ENCODE data around the gene SPTLC3. TPM values are rescaled to one million over a fixed set of nuclear protein-coding genes. Genes with fewer than 3 reads are reported as not detected.

Gene SPTLC3
- total RNA-seq, 2 donors from 2014 or later = 5.3 to 18.4 TPM

DNA sequence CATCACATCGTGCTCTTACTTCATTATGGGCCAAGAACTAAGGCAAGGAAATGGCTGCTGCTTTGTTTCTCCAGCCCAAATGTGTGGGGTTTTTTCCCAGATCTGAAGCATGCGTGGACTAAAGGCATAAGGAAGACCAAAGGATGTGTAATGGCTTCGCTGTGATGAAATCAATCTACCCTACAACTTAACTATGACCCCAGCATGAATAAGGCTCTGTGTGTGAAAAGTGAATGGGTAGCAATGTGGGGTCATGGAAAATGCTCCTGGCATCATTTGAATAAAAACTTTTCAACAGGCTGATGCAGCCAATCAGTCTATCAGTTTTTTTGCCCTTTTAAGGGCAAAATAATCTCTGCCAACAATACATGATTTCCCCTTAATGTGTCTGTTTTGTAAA is 162.0 kb downstream of the SPTLC3 start:
- DNase-seq (no peak), ATAC-seq (no peak)
- Histone ChIP-seq H3K9me3 (no peaks in the 10 kb centered on the region), H3K27ac (no peak overlapping the region), H3K4me1 (no peaks in the 10 kb centered on the region), H3K36me3 (replicated peaks in 1 of 2; ENCODE audit: insufficient read depth in 1 of 2, low read depth in 2 of 2) (no peaks in the 10 kb centered on the region), H3K4me3 (no peak overlapping the region), H3K27me3 (no peaks in the 10 kb centered on the region)
- TF ChIP-seq, protein P1, sequence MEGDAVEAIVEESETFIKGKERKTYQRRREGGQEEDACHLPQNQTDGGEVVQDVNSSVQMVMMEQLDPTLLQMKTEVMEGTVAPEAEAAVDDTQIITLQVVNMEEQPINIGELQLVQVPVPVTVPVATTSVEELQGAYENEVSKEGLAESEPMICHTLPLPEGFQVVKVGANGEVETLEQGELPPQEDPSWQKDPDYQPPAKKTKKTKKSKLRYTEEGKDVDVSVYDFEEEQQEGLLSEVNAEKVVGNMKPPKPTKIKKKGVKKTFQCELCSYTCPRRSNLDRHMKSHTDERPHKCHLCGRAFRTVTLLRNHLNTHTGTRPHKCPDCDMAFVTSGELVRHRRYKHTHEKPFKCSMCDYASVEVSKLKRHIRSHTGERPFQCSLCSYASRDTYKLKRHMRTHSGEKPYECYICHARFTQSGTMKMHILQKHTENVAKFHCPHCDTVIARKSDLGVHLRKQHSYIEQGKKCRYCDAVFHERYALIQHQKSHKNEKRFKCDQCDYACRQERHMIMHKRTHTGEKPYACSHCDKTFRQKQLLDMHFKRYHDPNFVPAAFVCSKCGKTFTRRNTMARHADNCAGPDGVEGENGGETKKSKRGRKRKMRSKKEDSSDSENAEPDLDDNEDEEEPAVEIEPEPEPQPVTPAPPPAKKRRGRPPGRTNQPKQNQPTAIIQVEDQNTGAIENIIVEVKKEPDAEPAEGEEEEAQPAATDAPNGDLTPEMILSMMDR (IDR thresholded peaks at IDR 0.05) = no peak
- TF ChIP-seq POLR2A (IDR thresholded peaks at IDR 0.05) = no peak
- intact Hi-C loops (cut with DNase I) = no loop called here
- 75 to 79% methylated on average over 3 of the region's 3 CpGs for WGBS, 2 donors

DNA sequence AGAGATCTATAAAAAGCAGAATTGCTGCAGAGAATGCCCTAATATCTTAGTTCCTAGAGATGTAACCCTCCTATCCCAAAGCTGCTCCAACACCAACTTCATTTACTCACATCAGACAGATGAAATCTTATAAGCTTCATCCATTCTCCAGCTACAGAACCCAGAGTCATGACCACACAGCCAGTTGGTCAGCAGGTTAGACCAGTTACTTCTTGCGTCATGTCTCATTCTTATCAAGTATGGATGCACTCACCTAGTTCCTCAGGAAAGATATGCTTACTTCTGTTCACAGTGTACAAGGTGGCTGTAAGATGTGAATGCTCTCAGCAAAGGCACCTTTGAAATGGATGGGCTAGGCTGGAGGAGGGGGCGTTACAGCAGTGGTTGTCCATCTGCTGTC is 164.4 kb downstream of the SPTLC3 start:
- no peaks in the 10 kb centered on the region for H3K9me3 ChIP-seq
- ATAC-seq (no peak), DNase-seq (no peak)
- H3K4me3 ChIP-seq = no peak overlapping the region
- no peaks in the 10 kb centered on the region for H3K36me3 ChIP-seq (replicated peaks in 1 of 2; ENCODE audit: insufficient read depth in 1 of 2, low read depth in 2 of 2)
- 36 to 72% methylated on average over 1 to 2 of the region's 2 CpGs for WGBS, 2 donors
- TF ChIP-seq, protein P1 (IDR thresholded peaks at IDR 0.05) = no peak
- no peak for TF ChIP-seq POLR2A (IDR thresholded peaks at IDR 0.05)
- H3K4me1 ChIP-seq = no peaks in the 10 kb centered on the region
- no peak overlapping the region for H3K27ac ChIP-seq
- intact Hi-C loops (cut with DNase I) = no loop called here
- no peaks in the 10 kb centered on the region for H3K27me3 ChIP-seq

DNA sequence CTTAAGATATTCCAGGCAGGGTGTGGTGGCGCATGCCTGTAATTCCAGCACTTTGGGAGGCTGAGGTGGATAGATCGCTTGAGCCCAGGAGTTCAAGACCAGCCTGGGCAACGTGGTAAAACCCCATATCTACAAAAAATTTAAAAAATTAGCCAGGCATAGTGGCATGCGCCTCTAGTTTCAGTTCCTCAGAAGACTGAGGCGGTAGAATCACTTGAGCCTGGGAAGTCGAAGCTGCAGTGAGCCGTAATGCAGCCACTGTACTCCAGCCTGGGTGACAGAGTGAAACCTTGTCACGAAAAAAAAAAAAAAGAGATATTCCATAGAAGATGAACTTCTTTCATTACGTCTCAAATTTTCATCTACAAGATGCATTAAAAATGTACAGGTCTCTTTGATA is 165.6 kb downstream of the SPTLC3 start:
- no peak overlapping the region for H3K27ac ChIP-seq
- intact Hi-C loops (cut with DNase I) = no loop called here

DNA sequence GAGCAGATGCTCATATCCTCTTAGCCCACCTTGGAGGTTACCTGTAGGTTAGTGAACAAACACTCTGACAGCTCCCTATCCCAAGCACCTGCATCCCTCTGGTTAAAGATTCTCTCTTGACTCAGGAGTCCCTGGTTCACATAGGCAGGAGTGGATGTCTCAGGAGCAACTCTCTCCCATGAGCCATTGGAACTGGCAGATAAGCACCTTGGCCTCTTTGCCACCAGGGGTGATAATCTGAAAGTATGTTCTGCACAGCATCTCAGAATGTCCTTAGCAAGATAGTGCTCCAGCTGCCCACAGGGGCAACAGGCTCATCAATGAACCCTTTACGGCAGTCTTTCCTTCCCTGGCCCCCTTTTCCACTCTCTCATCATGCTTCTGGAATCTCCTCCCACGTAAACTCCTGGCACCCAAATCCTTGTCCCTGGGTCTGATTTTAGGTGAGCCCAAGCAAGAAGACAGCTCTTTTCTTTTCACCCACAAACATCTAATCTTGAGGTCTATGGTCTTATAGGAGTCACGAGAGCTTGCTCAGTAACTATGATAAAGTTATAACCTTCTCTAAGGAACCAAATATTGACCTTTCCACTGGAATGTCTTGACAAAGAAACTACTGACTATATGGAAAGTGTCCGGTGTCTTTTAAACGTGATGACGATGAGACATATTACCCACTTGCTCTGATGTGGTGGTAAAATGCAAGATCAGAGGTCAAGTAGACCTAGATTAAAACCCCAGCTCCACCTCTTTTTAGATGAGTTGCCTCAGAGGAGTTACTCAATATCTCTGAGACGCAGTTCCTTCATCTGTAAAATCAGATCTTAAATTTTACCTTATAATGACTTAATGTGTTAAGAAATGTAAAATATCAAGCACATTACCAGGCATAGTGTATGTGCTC is 172.5 kb downstream of the SPTLC3 start:
- 55 to 56% methylated on average over 7 of the region's 7 CpGs for WGBS, 2 donors
- H3K4me1 ChIP-seq = no peaks in the 10 kb centered on the region
- H3K27me3 ChIP-seq = no peaks in the 10 kb centered on the region
- no peaks in the 10 kb centered on the region for H3K9me3 ChIP-seq
- no peak overlapping the region for H3K4me3 ChIP-seq
- no peak for TF ChIP-seq POLR2A (IDR thresholded peaks at IDR 0.05)
- TF ChIP-seq, protein P1 (IDR thresholded peaks at IDR 0.05) = no peak
- ATAC-seq (no peak), DNase-seq (no peak)
- no peak overlapping the region for H3K27ac ChIP-seq
- H3K36me3 ChIP-seq (replicated peaks in 1 of 2; ENCODE audit: insufficient read depth in 1 of 2, low read depth in 2 of 2) = no peaks in the 10 kb centered on the region
- intact Hi-C loops (cut with DNase I) = no loop called here

More for the DNA sequence above, 165.6 kb downstream of the SPTLC3 start:
- DNase-seq (no peak), ATAC-seq (no peak)
- WGBS, 2 donors = 89% methylated on average over 9 of the region's 9 CpGs
- Histone ChIP-seq H3K9me3 (no peaks in the 10 kb centered on the region), H3K27me3 (no peaks in the 10 kb centered on the region), H3K4me1 (no peaks in the 10 kb centered on the region), H3K4me3 (no peak overlapping the region), H3K36me3 (replicated peaks in 1 of 2; ENCODE audit: insufficient read depth in 1 of 2, low read depth in 2 of 2) (no peaks in the 10 kb centered on the region)
- TF ChIP-seq, protein P1 (IDR thresholded peaks at IDR 0.05) = no peak
- TF ChIP-seq POLR2A (IDR thresholded peaks at IDR 0.05) = no peak

DNA sequence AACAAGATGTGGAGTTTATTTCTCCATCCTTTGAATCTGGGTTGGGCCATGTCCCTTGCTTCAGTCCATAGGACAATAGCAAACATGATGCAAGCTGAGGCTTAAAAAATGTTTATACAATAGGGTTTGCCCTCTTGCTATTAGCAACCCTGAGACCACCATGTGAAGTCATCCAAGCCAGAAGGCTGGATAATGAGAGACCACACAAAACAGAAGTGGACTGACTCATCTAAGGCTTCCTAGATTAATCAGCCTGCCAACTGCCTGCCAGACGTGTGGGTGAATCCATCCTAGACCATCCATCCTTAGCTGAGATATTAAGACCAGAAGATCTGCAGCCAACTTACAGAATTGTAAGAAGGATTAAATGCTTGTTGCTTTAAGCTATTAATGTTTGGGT is 174.2 kb downstream of the SPTLC3 start:
- Histone ChIP-seq H3K9me3 (no peaks in the 10 kb centered on the region), H3K27me3 (no peaks in the 10 kb centered on the region), H3K36me3 (replicated peaks in 1 of 2; ENCODE audit: insufficient read depth in 1 of 2, low read depth in 2 of 2) (no peaks in the 10 kb centered on the region), H3K4me1 (no peaks in the 10 kb centered on the region), H3K27ac (no peak overlapping the region), H3K4me3 (no peak overlapping the region)
- ATAC-seq (no peak), DNase-seq (no peak)
- no peak for TF ChIP-seq POLR2A (IDR thresholded peaks at IDR 0.05)
- TF ChIP-seq, protein P1 (IDR thresholded peaks at IDR 0.05) = no peak
- intact Hi-C loops (cut with DNase I) = no loop called here
- 53 to 62% methylated on average over 1 of the region's 1 CpG for WGBS, 2 donors
